IMR-90 (cell line): ENCODE results near the gene TTLL9. TPM values are rescaled to one million over a fixed set of nuclear protein-coding genes. Genes with fewer than 3 reads are reported as not detected.

Experiments
- ATAC-seq: fragments of 200-7000 bp; cut with Tn5 transposase; 2 replicates; pipeline ENCODE4 v1.9.1; 2020; ENCODE audit warnings: low read depth, mild to moderate bottlenecking, moderate library complexity
- BruUV-seq: library from RNA; stranded (reverse); fragments of 400-500 nt; replicated peaks from 2 replicates; lab custom pipeline; 2021; lab: Mats Ljungman, UMichigan
- CTCF ChIA-PET: fragments of 300-600 bp; formaldehyde crosslinking; extraction: SDS; loops from one replicate; lab custom pipeline; 2021; ENCODE audit warnings: antibody characterized with exemption; lab: Yijun Ruan, JAX
- POLR2A ChIA-PET: fragments of 300-600 bp; sonication (Branson Sonifier 250); formaldehyde crosslinking; loops from one replicate; lab custom pipeline; 2022; ENCODE audit warnings: antibody characterized with exemption; ENCODE audit not compliant: unreplicated experiment; lab: Charles Lee
- DNase-seq: peaks from one replicate; pipeline ENCODE4 v3.0.0; 2013
- H2AFZ ChIP-seq: replicated peaks from 2 replicates; pipeline ENCODE3; 2013; ENCODE audit warnings: low read length, mild to moderate bottlenecking; ENCODE audit not compliant: poor library complexity
- H2AK5ac ChIP-seq: 2 replicates; pipeline ENCODE4 v1.6.1; 2013; ENCODE audit warnings: low read depth, low read length, inconsistent platforms
- H2AK9ac ChIP-seq: replicated peaks from 2 replicates; pipeline ENCODE3; 2013; ENCODE audit warnings: mild to moderate bottlenecking, low read depth, low read length, moderate library complexity; ENCODE audit not compliant: poor library complexity
- H2BK120ac ChIP-seq: 2 replicates; pipeline ENCODE4 v1.6.1; 2013; ENCODE audit warnings: low read depth, low read length, inconsistent platforms
- H2BK15ac ChIP-seq: 3 replicates; pipeline ENCODE4 v1.6.1; 2013; ENCODE audit warnings: low read depth, low read length, inconsistent platforms
- H2BK20ac ChIP-seq: 2 replicates; pipeline ENCODE4 v1.6.1; 2013; ENCODE audit warnings: low read depth, mild to moderate bottlenecking, inconsistent platforms, low read length, moderate library complexity
- H2BK5ac ChIP-seq: 2 replicates; pipeline ENCODE4 v1.6.1; 2013; ENCODE audit warnings: mild to moderate bottlenecking, low read depth, low read length, inconsistent platforms; ENCODE audit not compliant: poor library complexity, severe bottlenecking
- H3K14ac ChIP-seq: replicated peaks from 2 replicates; pipeline ENCODE4 v1.6.1; 2013; ENCODE audit warnings: low read depth, low read length, inconsistent platforms
- H3K18ac ChIP-seq: 2 replicates; pipeline ENCODE4 v1.6.1; 2013; ENCODE audit warnings: low read depth, low read length, control low read depth
- H3K23ac ChIP-seq: 2 replicates; pipeline ENCODE4 v1.6.1; 2013; ENCODE audit warnings: low read depth, low read length, inconsistent platforms
- H3K27ac ChIP-seq: 2 replicates; pipeline ENCODE4 v1.5.1; 2013; ENCODE audit warnings: mild to moderate bottlenecking, control low read depth, low read length; ENCODE audit not compliant: insufficient read depth
- H3K27me3 ChIP-seq: 2 replicates; pipeline ENCODE4 v1.6.1; 2013; ENCODE audit warnings: low read length; ENCODE audit not compliant: control insufficient read depth, insufficient read depth
- H3K36me3 ChIP-seq: 2 replicates; pipeline ENCODE4 v1.6.1; 2013; ENCODE audit warnings: low read length, mixed read lengths; ENCODE audit not compliant: control insufficient read depth, insufficient read depth
- H3K4ac ChIP-seq: 2 replicates; pipeline ENCODE4 v1.6.1; 2013; ENCODE audit warnings: low read depth, low read length, inconsistent platforms
- H3K4me1 ChIP-seq: 2 replicates; pipeline ENCODE4 v1.6.1; 2013; ENCODE audit warnings: low read length, mixed read lengths; ENCODE audit not compliant: control insufficient read depth, insufficient read depth
- H3K4me2 ChIP-seq: 2 replicates; pipeline ENCODE4 v1.6.1; 2013; ENCODE audit warnings: low read depth, mild to moderate bottlenecking, control low read depth, low read length, moderate library complexity
- H3K4me3 ChIP-seq: 2 replicates; pipeline ENCODE4 v1.5.1; 2013; ENCODE audit warnings: low read depth, mild to moderate bottlenecking, control low read depth, low read length, moderate library complexity; ENCODE audit not compliant: insufficient read depth
- H3K56ac ChIP-seq: 2 replicates; pipeline ENCODE4 v1.6.1; 2013; ENCODE audit warnings: low read length, inconsistent platforms; ENCODE audit not compliant: insufficient read depth; ENCODE audit errors: extremely low read depth
- H3K79me1 ChIP-seq, 2 experiments: 2 replicates each; pipeline ENCODE4 v1.6.1; 2013; ENCODE audit warnings: low read length in 2 of 2, inconsistent platforms in 1 of 2, low read depth in 1 of 2
- H3K9ac ChIP-seq: 2 replicates; pipeline ENCODE4 v1.6.1; 2013; ENCODE audit warnings: low read depth, low read length, control low read depth
- H3K9me1 ChIP-seq: 2 replicates; pipeline ENCODE4 v1.6.1; 2013; ENCODE audit warnings: low read length, inconsistent platforms; ENCODE audit not compliant: insufficient read depth
- H3K9me3 ChIP-seq: 2 replicates; pipeline ENCODE4 v1.6.1; 2013; ENCODE audit warnings: low read length; ENCODE audit not compliant: control insufficient read depth, insufficient read depth
- H4K20me1 ChIP-seq: 2 replicates; pipeline ENCODE4 v1.6.1; 2013; ENCODE audit warnings: low read length, inconsistent platforms; ENCODE audit not compliant: insufficient read depth
- H4K5ac ChIP-seq: 2 replicates; pipeline ENCODE4 v1.6.1; 2013; ENCODE audit warnings: mild to moderate bottlenecking, low read depth, low read length, control low read depth
- H4K8ac ChIP-seq, 2 experiments: 2 replicates each; pipeline ENCODE4 v1.6.1; 2013; ENCODE audit warnings: low read depth in 2 of 2, low read length in 2 of 2, control low read depth in 1 of 2, inconsistent platforms in 1 of 2
- H4K91ac ChIP-seq: 2 replicates; pipeline ENCODE4 v1.6.1; 2013; ENCODE audit warnings: low read depth, low read length, inconsistent platforms; ENCODE audit not compliant: insufficient read depth
- BHLHE40 ChIP-seq: fragments of 150-350 bp; IDR thresholded peaks from 2 replicates; pipeline ENCODE4 v1.6.1; 2016; ENCODE audit warnings: mild to moderate bottlenecking, low read depth, low read length
- CEBPB ChIP-seq: IDR thresholded peaks from 2 replicates; pipeline ENCODE4 v1.6.1; 2012; ENCODE audit warnings: low read depth, low read length, improper control_type of control experiment
- CHD1 ChIP-seq: IDR thresholded peaks from 2 replicates; pipeline ENCODE4 v1.6.1; 2012; ENCODE audit warnings: low read depth, low read length, improper control_type of control experiment
- CTCF ChIP-seq: conservative IDR thresholded peaks from 2 replicates; pipeline ENCODE4 v1.5.1; 2012; ENCODE audit warnings: mild to moderate bottlenecking, low read depth, low read length, improper control_type of control experiment
- ELK1 ChIP-seq: fragments of 150-350 bp; IDR thresholded peaks from 2 replicates; pipeline ENCODE4 v1.6.1; 2016; ENCODE audit warnings: low read depth, mild to moderate bottlenecking, low read length, moderate library complexity, borderline replicate concordance
- FOS ChIP-seq: fragments of 150-350 bp; IDR thresholded peaks from 2 replicates; pipeline ENCODE4 v1.6.1; 2016; ENCODE audit warnings: low read depth, low read length
- MAFK ChIP-seq: IDR thresholded peaks from 2 replicates; pipeline ENCODE4 v1.6.1; 2012; ENCODE audit warnings: low read depth, low read length, improper control_type of control experiment
- MAZ ChIP-seq: IDR thresholded peaks from 2 replicates; pipeline ENCODE4 v1.6.1; 2012; ENCODE audit warnings: low read depth, mild to moderate bottlenecking, low read length, improper control_type of control experiment, moderate library complexity, borderline replicate concordance
- MXI1 ChIP-seq: IDR thresholded peaks from 2 replicates; pipeline ENCODE4 v1.6.1; 2012; ENCODE audit warnings: low read depth, mild to moderate bottlenecking, low read length, moderate library complexity, borderline replicate concordance
- POLR2A ChIP-seq: IDR thresholded peaks from 2 replicates; pipeline ENCODE4 v1.6.1; 2012; ENCODE audit warnings: mild to moderate bottlenecking, low read depth, low read length
- RAD21 ChIP-seq: IDR thresholded peaks from 2 replicates; pipeline ENCODE4 v1.6.1; 2012; ENCODE audit warnings: low read length, improper control_type of control experiment
- RCOR1 ChIP-seq: IDR thresholded peaks from 2 replicates; pipeline ENCODE4 v1.6.1; 2012; ENCODE audit warnings: mild to moderate bottlenecking, low read length, improper control_type of control experiment; ENCODE audit not compliant: insufficient replicate concordance
- RFX5 ChIP-seq: IDR thresholded peaks from 2 replicates; pipeline ENCODE4 v1.8.0; 2012; ENCODE audit warnings: low read depth, mild to moderate bottlenecking, low read length, moderate library complexity
- USF2 ChIP-seq: fragments of 150-350 bp; IDR thresholded peaks from 2 replicates; pipeline ENCODE4 v1.6.1; 2017; ENCODE audit warnings: mild to moderate bottlenecking, antibody characterized with exemption, low read length, low read depth
- WGBS, 2 experiments: methylation state at CpG; one replicate each; pipeline versions ENCODE4 v1.1.5 to v1.1.7; 2013; ENCODE audit warnings: missing lambda C conversion rate in 2 of 2; ENCODE audit not compliant: insufficient read length in 1 of 2; ENCODE audit errors: extremely low coverage in 2 of 2; 5-methylcytosine and 5-hydroxymethylcytosine counted together
- dilution Hi-C: fragments of 300-500 bp; cut with HindIII; formaldehyde crosslinking; loops from one replicate; pipeline ENCODE4 v1.14.3; 2018; ENCODE audit warnings: low sequenced_read_pairs; ENCODE audit not compliant: unreplicated experiment
- in situ Hi-C: fragments of 300-500 bp; cut with MboI; formaldehyde crosslinking; loops from 3 replicates; pipeline ENCODE4 v1.14.3; 2019; ENCODE audit warnings: low sequenced_read_pairs, inconsistent platforms, mixed read lengths
- intact Hi-C: fragments of 100-400 bp; cut with micrococcal nuclease; formaldehyde crosslinking; loops from 2 replicates; pipeline ENCODE4 v1.10.0; 2022
- polyA plus RNA-seq, 3 experiments: library from polyadenylated mRNA; depleted of rRNA; stranded (reverse); fragments of >200 nt; gene quantifications; 2 replicates each; pipeline ENCODE4 v1.2.3, GENCODE V29; 2012; ENCODE audit warnings: low replicate concordance in 1 of 3
- total RNA-seq: library from RNA; depleted of rRNA; stranded (reverse); fragments of >200 nt; gene quantifications from 2 replicates; pipeline ENCODE4 v1.2.3, GENCODE V29; 2012

The TTLL9 gene
- total and polyA plus RNA-seq, 2 of the 4 experiments (the other 2 are of a cell fraction): not detected

GRCh38 chr20:31897541-31897940 lies 27.1 kb downstream of the TTLL9 start:
- DNase-seq: no peak
- no peak overlapping the region for H3K4me3 ChIP-seq
- CTCF ChIA-PET: no interaction called here
- no peak overlapping the region for H3K14ac ChIP-seq
- H3K4me1 ChIP-seq: no peaks in the 10 kb centered on the region
- no peak overlapping the region for H3K23ac ChIP-seq
- H2AFZ ChIP-seq: no peak overlapping the region
- BruUV-seq: no TSS peak
- intact Hi-C loops (no loop called here), in situ Hi-C loops (no loop called here), dilution Hi-C loops (no loop called here)
- no peaks in the 10 kb centered on the region for H3K36me3 ChIP-seq
- no peak overlapping the region for H4K8ac ChIP-seq
- POLR2A ChIA-PET: no interaction called here
- H3K56ac ChIP-seq: no peak overlapping the region
- H4K20me1 ChIP-seq: no peaks in the 10 kb centered on the region
- H2BK5ac ChIP-seq: no peak overlapping the region
- no peak overlapping the region for H3K4ac ChIP-seq
- H3K9ac ChIP-seq: no peak overlapping the region
- no peak overlapping the region for H2AK9ac ChIP-seq
- H3K9me1 ChIP-seq: no peaks in the 10 kb centered on the region
- no peak overlapping the region for H2AK5ac ChIP-seq
- 85% methylated on average over 4 of the region's 9 CpGs; no CpG with 5 or more reads in 1 of the 2 experiments for WGBS, 2 experiments
- no peak overlapping the region for H4K5ac ChIP-seq
- H2BK20ac ChIP-seq: no peak overlapping the region
- H3K27ac ChIP-seq: no peak overlapping the region
- H3K79me1 ChIP-seq: no peaks in the 10 kb centered on the region
- TF ChIP-seq BHLHE40: no peak
- TF ChIP-seq MAZ: no peak
- no peak for TF ChIP-seq CHD1
- no peak for TF ChIP-seq MAFK
- TF ChIP-seq RFX5: no peak
- TF ChIP-seq POLR2A: no peak
- no peak for TF ChIP-seq ELK1
- TF ChIP-seq USF2: no peak
- TF ChIP-seq CTCF: no peak
- TF ChIP-seq RCOR1: no peak
- no peak for TF ChIP-seq CEBPB
- TF ChIP-seq MXI1: no peak
- no peak for TF ChIP-seq FOS
- TF ChIP-seq RAD21: no peak
- no peak overlapping the region for H2BK120ac ChIP-seq
- no peak overlapping the region for H3K18ac ChIP-seq
- H3K9me3 ChIP-seq: no peaks in the 10 kb centered on the region
- H3K4me2 ChIP-seq: no peak overlapping the region
- H3K27me3 ChIP-seq: peaks cover 22% of the 10 kb centered on the region
- H4K91ac ChIP-seq: no peak overlapping the region
- ATAC-seq: no peak
- H2BK15ac ChIP-seq: no peak overlapping the region
